HepG2 (cell line): ENCODE data around the gene TPPP3. TPM values are rescaled to one million over a fixed set of nuclear protein-coding genes. Genes with fewer than 3 reads are reported as not detected.

Source experiments
- ATAC-seq: fragments of 200-7000 bp; cut with Tn5 transposase; 3 replicates; pipeline ENCODE4 v1.9.1; 2020; ENCODE audit warnings: mild to moderate bottlenecking, moderate library complexity
- BruUV-seq: library from RNA; stranded (reverse); fragments of 400-500 nt; replicated peaks from 2 replicates; lab custom pipeline; 2021; lab: Mats Ljungman, UMichigan
- CTCF ChIA-PET: fragments of 300-600 bp; formaldehyde crosslinking; extraction: SDS; loops from one replicate; lab custom pipeline; 2021; ENCODE audit warnings: low total read pairs, inconsistent platforms, low intra/inter-chr PET ratio; lab: Yijun Ruan, JAX
- POLR2A ChIA-PET: fragments of 350-600 bp; sonication (Branson Sonifier 250); formaldehyde crosslinking; loops from one replicate; lab custom pipeline; 2020; ENCODE audit warnings: antibody characterized with exemption, inconsistent platforms; lab: Yijun Ruan, JAX
- DNase-seq: peaks from one replicate; pipeline ENCODE4 v3.0.0-alpha.2; 2015; ENCODE audit warnings: low spot score
- FAIRE-seq: peaks from 3 replicates; lab custom pipeline; 2011; peaks lifted over from hg19 to GRCh38; lab: Jason Lieb, UNC
- H2AFZ ChIP-seq: one replicate; pipeline ENCODE4 v1.6.1; 2011; ENCODE audit warnings: low read length, inconsistent platforms
- H3K27ac ChIP-seq: fragments of 300-600 bp; 3 replicates; pipeline ENCODE4 v1.8.0; 2011; ENCODE audit warnings: mixed run types, mild to moderate bottlenecking, mixed read lengths, low read length, inconsistent platforms; ENCODE audit not compliant: insufficient read depth; ENCODE audit errors: extremely low read length
- H3K27me3 ChIP-seq, 2 experiments: fragments of 200-600 bp in 1 of 2; 2 replicates in 1 of 2; 3 replicates in 1 of 2; pipeline versions ENCODE4 v1.6.0 to v1.8.0; 2011; ENCODE audit warnings: low read length in 2 of 2, mild to moderate bottlenecking in 2 of 2, moderate library complexity in 2 of 2, inconsistent platforms in 1 of 2; ENCODE audit not compliant: insufficient read depth in 2 of 2, control insufficient read depth in 1 of 2
- H3K36me3 ChIP-seq, 2 experiments: fragments of 200-600 bp in 1 of 2; replicated peaks in 1 of 2; 2 replicates in 1 of 2; 3 replicates in 1 of 2; pipeline versions ENCODE4 v1.5.1 to v1.8.0; 2011; ENCODE audit warnings: low read length in 2 of 2, inconsistent platforms in 1 of 2; ENCODE audit not compliant: insufficient read depth in 2 of 2, control insufficient read depth in 1 of 2
- H3K4me1 ChIP-seq: 2 replicates; pipeline ENCODE4 v1.5.1; 2012; ENCODE audit warnings: low read length, inconsistent platforms; ENCODE audit not compliant: insufficient read depth
- H3K4me2 ChIP-seq: 2 replicates; pipeline ENCODE4 v1.6.0; 2011; ENCODE audit warnings: low read depth, low read length, inconsistent platforms
- H3K4me3 ChIP-seq, 3 experiments: fragments of 200-600 bp in 1 of 3; sonication (generic), shearing (Covaris generic) in 1 of 3; replicated peaks in 1 of 3; 2 replicates each; pipeline ENCODE4 v1.5.1; 2011 to 2016; ENCODE audit warnings: low read length in 3 of 3, inconsistent platforms in 2 of 3, low read depth in 2 of 3, mild to moderate bottlenecking in 2 of 3, control low read depth in 1 of 3, mixed read lengths in 1 of 3; ENCODE audit not compliant: insufficient read depth in 1 of 3
- H3K79me2 ChIP-seq: one replicate; pipeline ENCODE4 v1.6.1; 2011; ENCODE audit warnings: low read length, inconsistent platforms; ENCODE audit not compliant: insufficient read depth
- H3K9ac ChIP-seq: 2 replicates; pipeline ENCODE4 v1.6.0; 2011; ENCODE audit warnings: mild to moderate bottlenecking, low read depth, low read length, inconsistent platforms; ENCODE audit not compliant: insufficient read depth
- H3K9me3 ChIP-seq: 2 replicates; pipeline ENCODE4 v1.5.1; 2012; ENCODE audit warnings: mild to moderate bottlenecking, low read length
- H4K20me1 ChIP-seq: 2 replicates; pipeline ENCODE4 v1.6.0; 2011; ENCODE audit warnings: inconsistent platforms, mild to moderate bottlenecking, low read length, moderate library complexity; ENCODE audit not compliant: insufficient read depth
- CHCHD3 ChIP-seq: sonication (generic); formaldehyde crosslinking; IDR thresholded peaks from 2 replicates; pipeline ENCODE4 v1.8.0; 2022; ENCODE audit warnings: mild to moderate bottlenecking, missing genetic modification reagents, moderate library complexity
- CREB1 ChIP-seq, 2 experiments: fragments of 450-650 bp in 1 of 2; IDR thresholded peaks; 2 replicates each; pipeline ENCODE4 v1.6.1; 2016 to 2017; ENCODE audit warnings: control low read depth in 1 of 2, mild to moderate bottlenecking in 1 of 2, missing compliant biosample characterization in 1 of 2, missing genetic modification characterization in 1 of 2
- HES4 ChIP-seq: sonication (generic); formaldehyde crosslinking; IDR thresholded peaks from 2 replicates; pipeline ENCODE4 v1.9.0; 2021; ENCODE audit warnings: mild to moderate bottlenecking, missing genetic modification reagents, borderline replicate concordance
- PCBP1 ChIP-seq: fragments of 200-400 bp; formaldehyde crosslinking; IDR thresholded peaks from 2 replicates; pipeline ENCODE4 v1.6.1; 2017; ENCODE audit warnings: mild to moderate bottlenecking, low read depth, low read length, borderline replicate concordance
- POLR2AphosphoS2 ChIP-seq: IDR thresholded peaks from 2 replicates; pipeline ENCODE4 v1.6.1; 2011; ENCODE audit warnings: low read depth, low read length, improper control_type of control experiment
- PTBP1 ChIP-seq: fragments of 200-400 bp; formaldehyde crosslinking; IDR thresholded peaks from 2 replicates; pipeline ENCODE4 v1.6.1; 2018; ENCODE audit warnings: low read length, low read depth; ENCODE audit not compliant: poor library complexity, severe bottlenecking
- ZBTB20 ChIP-seq: sonication (generic); formaldehyde crosslinking; IDR thresholded peaks from 2 replicates; pipeline ENCODE4 v1.8.1; 2023; ENCODE audit warnings: missing genetic modification reagents, low read depth, mild to moderate bottlenecking, borderline replicate concordance
- ZSCAN21 ChIP-seq: sonication (generic); formaldehyde crosslinking; IDR thresholded peaks from 2 replicates; pipeline ENCODE4 v1.8.0; 2022; ENCODE audit warnings: mild to moderate bottlenecking, missing genetic modification reagents, moderate library complexity, borderline replicate concordance
- WGBS: methylation state at CpG from one replicate; pipeline ENCODE4 v1.1.6; 2017; ENCODE audit warnings: low lambda C conversion rate; 5-methylcytosine and 5-hydroxymethylcytosine counted together
- in situ Hi-C: cut with HindIII; loops from 2 replicates; pipeline ENCODE4 v1.10.0; 2017; ENCODE audit warnings: low pct_unique_long_range_greater_than_20kb; ENCODE audit not compliant: extremely low pct_ligation_motif_present
- intact Hi-C: fragments of 100-400 bp; cut with micrococcal nuclease; formaldehyde crosslinking; loops from one replicate; pipeline ENCODE4 v1.10.0; 2022; ENCODE audit not compliant: unreplicated experiment
- polyA plus RNA-seq, 8 experiments: library from polyadenylated mRNA; depleted of rRNA in 3 of 8; stranded (reverse) in 7 of 8; unstranded in 1 of 8; fragments of >200 nt; fragmentation: Illumina TruSeq in 4 of 8; extraction: Trizol in 4 of 8; gene quantifications; 2 replicates each; pipeline versions ENCODE4 v1.2.1 to v1.2.3, GENCODE V29; 2011 to 2016; ENCODE audit warnings: low read depth in 4 of 8, missing spikeins in 1 of 8, mixed read lengths in 1 of 8; ENCODE audit not compliant: insufficient read depth in 1 of 8
- total RNA-seq, 5 experiments: library from RNA; depleted of rRNA; stranded (reverse); fragments of >200 nt; fragmentation: Illumina TruSeq; extraction: Trizol; gene quantifications; 2 replicates each; pipeline ENCODE4 v1.2.3, GENCODE V29; 2016; ENCODE audit warnings: low read depth in 1 of 5
- TF ChIP-seq, protein P1 (sequence below): sonication (generic); formaldehyde crosslinking; conservative IDR thresholded peaks from 2 replicates; pipeline ENCODE4 v1.5.0; 2020; ENCODE audit warnings: missing genetic modification reagents
- TF ChIP-seq, protein P2 (sequence below), 2 experiments: sonication (generic) in 1 of 2; formaldehyde crosslinking in 1 of 2; IDR thresholded peaks; 2 replicates each; pipeline versions ENCODE4 v1.4.0 to v1.6.1; 2016 to 2020; ENCODE audit warnings: borderline replicate concordance in 1 of 2, low read depth in 1 of 2, mild to moderate bottlenecking in 1 of 2, missing genetic modification reagents in 1 of 2
- TF ChIP-seq, protein P3 (sequence below): sonication (generic); formaldehyde crosslinking; IDR thresholded peaks from 2 replicates; pipeline ENCODE4 v1.4.0; 2020; ENCODE audit warnings: missing genetic modification reagents

The TPPP3 gene
- total and polyA plus RNA-seq, 2 of the 13 experiments (the other 11 are each of a cell fraction or from before 2014, with no cell fraction given) = 0.16 to 0.44 TPM

DNA sequence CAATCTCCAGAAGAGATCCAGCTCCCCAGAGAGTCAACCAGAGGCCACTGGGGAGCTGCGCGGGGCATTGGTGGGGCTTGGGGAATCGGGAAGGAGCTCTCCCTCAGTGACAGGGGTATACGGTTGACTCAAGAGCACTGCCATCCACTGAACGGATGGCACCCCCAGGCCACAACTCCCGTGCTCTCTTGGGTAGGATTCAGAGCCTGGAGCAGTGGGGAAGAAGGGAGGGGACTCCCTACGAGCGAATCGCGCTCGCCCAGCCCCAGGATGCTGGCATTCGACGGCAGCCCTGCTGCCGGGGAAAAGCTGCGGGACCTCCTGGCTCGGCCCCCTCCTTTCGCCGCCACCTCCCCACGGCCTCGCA, 473 bp upstream of the TPPP3 start (continued):
- TF ChIP-seq, protein P1, sequence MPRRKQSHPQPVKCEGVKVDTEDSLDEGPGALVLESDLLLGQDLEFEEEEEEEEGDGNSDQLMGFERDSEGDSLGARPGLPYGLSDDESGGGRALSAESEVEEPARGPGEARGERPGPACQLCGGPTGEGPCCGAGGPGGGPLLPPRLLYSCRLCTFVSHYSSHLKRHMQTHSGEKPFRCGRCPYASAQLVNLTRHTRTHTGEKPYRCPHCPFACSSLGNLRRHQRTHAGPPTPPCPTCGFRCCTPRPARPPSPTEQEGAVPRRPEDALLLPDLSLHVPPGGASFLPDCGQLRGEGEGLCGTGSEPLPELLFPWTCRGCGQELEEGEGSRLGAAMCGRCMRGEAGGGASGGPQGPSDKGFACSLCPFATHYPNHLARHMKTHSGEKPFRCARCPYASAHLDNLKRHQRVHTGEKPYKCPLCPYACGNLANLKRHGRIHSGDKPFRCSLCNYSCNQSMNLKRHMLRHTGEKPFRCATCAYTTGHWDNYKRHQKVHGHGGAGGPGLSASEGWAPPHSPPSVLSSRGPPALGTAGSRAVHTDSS = no peak
- TF ChIP-seq PTBP1 (peak; percentile 55), ZSCAN21 (CRISPR knock-in tag) (no peak)

DNA sequence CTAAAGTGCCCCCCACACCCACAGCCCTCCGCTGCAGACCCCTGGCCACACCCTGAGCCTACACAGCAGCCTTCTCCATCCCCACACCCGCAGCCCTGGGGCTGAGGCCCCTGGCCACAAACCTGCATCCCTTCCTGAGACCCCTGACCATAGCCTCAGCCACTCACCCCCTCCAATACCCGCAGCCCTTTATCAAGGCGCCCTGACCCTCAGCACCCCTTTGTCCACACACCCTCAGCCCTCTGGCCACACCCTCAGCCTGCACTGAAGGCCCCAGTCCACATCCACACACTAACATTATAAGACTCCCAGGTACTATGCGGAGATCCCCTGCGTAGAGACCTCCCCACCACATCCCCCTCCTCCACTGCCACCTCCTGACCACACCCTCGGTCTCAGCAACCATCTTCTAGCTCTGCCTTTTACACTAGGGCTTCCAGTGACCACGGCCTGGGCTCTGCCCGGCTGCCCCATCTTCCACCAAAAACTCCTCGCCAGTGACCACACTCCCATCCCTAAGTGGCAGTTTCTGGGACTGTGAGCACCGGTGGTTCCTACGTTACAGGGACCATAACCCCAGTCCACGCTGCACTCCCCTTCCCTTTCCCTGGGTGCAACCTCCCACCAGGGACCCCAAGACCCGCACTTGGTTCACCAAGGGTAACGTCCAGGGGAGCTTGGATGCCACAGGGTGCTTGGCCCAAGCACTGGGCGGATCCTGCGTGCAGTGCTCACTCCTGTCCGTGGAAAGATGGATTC, 818 bp downstream of the TPPP3 start:
- in situ Hi-C loops = no loop called here
- Histone ChIP-seq H3K27ac (no peak overlapping the region), H3K27me3 (peaks cover 7 to 72% of the 10 kb centered on the region in 2 experiments; a peak in 4 of 5 replicates), H3K4me2 (peak overlapping the region; percentile 94), H3K36me3 (no peaks in the 10 kb centered on the region), H3K4me3 (peak overlapping the region in 2 of 3 experiments; percentile 31 to 73; a peak in 4 of 6 replicates), H3K79me2 (no peaks in the 10 kb centered on the region), H4K20me1 (no peaks in the 10 kb centered on the region), H3K4me1 (peaks cover 41% of the 10 kb centered on the region), H3K9ac (peak overlapping the region; percentile 48; the same call in 1 of the 2 replicates), H3K9me3 (no peaks in the 10 kb centered on the region), H2AFZ (no peak overlapping the region)
- ChIA-PET CTCF (interaction anchor here (1.9 to 2.5 kb wide), 2 partner anchors 65 to 112 kb away, joined by 4 to 13 read pairs; partner anchors contain the start of genes KCTD19, LRRC36 and PLEKHG4), POLR2A (no interaction called here)
- FAIRE-seq = no peak
- no peak for ATAC-seq
- WGBS = 71% methylated on average over 17 of the region's 18 CpGs
- intact Hi-C loops = loop anchor here (1.0 to 2.0 kb wide), 2 partner anchors 43 to 66 kb away; partner anchors contain the start of genes KCTD19 and LRRC36
- BruUV-seq = no TSS peak
- TF ChIP-seq ZBTB20 (CRISPR knock-in tag) (no peak), HES4 (CRISPR knock-in tag) (0 out of 2 replicates have a peak, but pooled peaks have one; percentile 60), POLR2AphosphoS2 (no peak), CHCHD3 (CRISPR knock-in tag) (0 out of 2 replicates have a peak, but pooled peaks have one; percentile 53), PCBP1 (0 out of 2 replicates have a peak, but pooled peaks have one; percentile 10), CREB1 (IDR thresholded peaks at IDR 0.05) (no peak), CREB1 (CRISPR knock-in tag; IDR thresholded peaks at IDR 0.05) (no peak)
- TF ChIP-seq, protein P2, sequence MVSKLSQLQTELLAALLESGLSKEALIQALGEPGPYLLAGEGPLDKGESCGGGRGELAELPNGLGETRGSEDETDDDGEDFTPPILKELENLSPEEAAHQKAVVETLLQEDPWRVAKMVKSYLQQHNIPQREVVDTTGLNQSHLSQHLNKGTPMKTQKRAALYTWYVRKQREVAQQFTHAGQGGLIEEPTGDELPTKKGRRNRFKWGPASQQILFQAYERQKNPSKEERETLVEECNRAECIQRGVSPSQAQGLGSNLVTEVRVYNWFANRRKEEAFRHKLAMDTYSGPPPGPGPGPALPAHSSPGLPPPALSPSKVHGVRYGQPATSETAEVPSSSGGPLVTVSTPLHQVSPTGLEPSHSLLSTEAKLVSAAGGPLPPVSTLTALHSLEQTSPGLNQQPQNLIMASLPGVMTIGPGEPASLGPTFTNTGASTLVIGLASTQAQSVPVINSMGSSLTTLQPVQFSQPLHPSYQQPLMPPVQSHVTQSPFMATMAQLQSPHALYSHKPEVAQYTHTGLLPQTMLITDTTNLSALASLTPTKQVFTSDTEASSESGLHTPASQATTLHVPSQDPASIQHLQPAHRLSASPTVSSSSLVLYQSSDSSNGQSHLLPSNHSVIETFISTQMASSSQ (IDR thresholded peaks at IDR 0.05; ENCODE audit: low read depth) = no peak
- TF ChIP-seq, protein P2 (CRISPR knock-in tag; IDR thresholded peaks at IDR 0.05; ENCODE audit: borderline replicate concordance) = 0 out of 2 replicates have a peak, but pooled peaks have one; percentile 4
- TF ChIP-seq, protein P3, sequence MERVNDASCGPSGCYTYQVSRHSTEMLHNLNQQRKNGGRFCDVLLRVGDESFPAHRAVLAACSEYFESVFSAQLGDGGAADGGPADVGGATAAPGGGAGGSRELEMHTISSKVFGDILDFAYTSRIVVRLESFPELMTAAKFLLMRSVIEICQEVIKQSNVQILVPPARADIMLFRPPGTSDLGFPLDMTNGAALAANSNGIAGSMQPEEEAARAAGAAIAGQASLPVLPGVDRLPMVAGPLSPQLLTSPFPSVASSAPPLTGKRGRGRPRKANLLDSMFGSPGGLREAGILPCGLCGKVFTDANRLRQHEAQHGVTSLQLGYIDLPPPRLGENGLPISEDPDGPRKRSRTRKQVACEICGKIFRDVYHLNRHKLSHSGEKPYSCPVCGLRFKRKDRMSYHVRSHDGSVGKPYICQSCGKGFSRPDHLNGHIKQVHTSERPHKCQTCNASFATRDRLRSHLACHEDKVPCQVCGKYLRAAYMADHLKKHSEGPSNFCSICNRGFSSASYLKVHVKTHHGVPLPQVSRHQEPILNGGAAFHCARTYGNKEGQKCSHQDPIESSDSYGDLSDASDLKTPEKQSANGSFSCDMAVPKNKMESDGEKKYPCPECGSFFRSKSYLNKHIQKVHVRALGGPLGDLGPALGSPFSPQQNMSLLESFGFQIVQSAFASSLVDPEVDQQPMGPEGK = 0 out of 2 replicates have a peak, but pooled peaks have one; percentile 0
- no peak for DNase-seq
